ENCODE measurements around the gene NEK3.

DNA sequence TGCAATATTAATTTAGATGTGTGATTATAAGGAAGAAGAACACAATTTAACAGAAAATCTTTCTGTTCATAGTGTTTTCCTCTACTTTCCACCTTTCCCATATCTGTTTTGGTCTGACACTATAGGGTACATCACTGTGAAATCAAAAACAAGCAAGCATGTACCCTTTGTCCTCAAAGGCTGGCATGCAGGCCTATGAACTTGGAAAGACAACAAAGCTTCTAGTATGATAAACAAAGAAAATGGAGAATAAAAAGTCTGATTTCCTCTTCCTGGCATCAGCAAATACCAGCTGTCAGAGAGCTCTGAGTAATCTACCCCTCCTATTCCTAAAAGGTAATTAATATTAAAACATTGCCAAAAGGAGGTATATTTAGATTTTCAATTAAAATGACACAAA, 5.6 kb upstream of the NEK3 start:
- TF ChIP-seq, protein P1, sequence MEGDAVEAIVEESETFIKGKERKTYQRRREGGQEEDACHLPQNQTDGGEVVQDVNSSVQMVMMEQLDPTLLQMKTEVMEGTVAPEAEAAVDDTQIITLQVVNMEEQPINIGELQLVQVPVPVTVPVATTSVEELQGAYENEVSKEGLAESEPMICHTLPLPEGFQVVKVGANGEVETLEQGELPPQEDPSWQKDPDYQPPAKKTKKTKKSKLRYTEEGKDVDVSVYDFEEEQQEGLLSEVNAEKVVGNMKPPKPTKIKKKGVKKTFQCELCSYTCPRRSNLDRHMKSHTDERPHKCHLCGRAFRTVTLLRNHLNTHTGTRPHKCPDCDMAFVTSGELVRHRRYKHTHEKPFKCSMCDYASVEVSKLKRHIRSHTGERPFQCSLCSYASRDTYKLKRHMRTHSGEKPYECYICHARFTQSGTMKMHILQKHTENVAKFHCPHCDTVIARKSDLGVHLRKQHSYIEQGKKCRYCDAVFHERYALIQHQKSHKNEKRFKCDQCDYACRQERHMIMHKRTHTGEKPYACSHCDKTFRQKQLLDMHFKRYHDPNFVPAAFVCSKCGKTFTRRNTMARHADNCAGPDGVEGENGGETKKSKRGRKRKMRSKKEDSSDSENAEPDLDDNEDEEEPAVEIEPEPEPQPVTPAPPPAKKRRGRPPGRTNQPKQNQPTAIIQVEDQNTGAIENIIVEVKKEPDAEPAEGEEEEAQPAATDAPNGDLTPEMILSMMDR (IDR thresholded peaks at IDR 0.05): no peak
- TF ChIP-seq POLR2AphosphoS5 (IDR thresholded peaks at IDR 0.05): no peak
- TF ChIP-seq POLR2A (IDR thresholded peaks at IDR 0.05): no peak

Data from stomach (tissue), 4 donors.